ENCODE measurements around the gene HLCS.

Gene HLCS

GRCh38 chr21:36780861-36781260 is 185.6 kb downstream of the HLCS start:
- DNase-seq (ENCODE audit: low read depth in 2 of 2): no peak

GRCh38 chr21:36776981-36777617 is 189.4 kb downstream of the HLCS start:
- no peak for DNase-seq (ENCODE audit: low read depth in 2 of 2)

- DNase-seq (ENCODE audit: low read depth in 2 of 2): no peak
Observed at GRCh38 chr21:36773995-36774394, 192.5 kb downstream of the HLCS start.

DNA sequence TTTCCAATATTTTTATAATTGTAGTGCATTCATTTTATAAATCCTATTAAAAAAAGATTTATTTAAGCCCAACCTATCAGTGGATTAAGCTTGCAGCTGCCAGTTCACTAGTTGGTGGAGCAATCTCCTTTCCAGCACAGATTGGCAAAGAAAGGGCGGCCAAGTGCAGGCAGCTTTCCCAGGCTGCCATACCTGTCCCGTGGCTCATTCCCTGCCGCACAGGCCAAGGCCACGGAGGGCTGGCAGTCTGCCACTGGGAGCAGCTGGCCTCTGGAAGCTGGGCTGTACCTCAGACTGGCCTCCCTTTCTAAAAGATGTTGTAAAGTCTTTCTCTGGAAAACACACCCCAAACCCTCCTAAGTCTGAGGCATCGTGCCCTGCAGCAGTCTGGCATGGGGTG is 193.4 kb downstream of the HLCS start:
- DNase-seq (ENCODE audit: low read depth in 2 of 2): no peak

DNA sequence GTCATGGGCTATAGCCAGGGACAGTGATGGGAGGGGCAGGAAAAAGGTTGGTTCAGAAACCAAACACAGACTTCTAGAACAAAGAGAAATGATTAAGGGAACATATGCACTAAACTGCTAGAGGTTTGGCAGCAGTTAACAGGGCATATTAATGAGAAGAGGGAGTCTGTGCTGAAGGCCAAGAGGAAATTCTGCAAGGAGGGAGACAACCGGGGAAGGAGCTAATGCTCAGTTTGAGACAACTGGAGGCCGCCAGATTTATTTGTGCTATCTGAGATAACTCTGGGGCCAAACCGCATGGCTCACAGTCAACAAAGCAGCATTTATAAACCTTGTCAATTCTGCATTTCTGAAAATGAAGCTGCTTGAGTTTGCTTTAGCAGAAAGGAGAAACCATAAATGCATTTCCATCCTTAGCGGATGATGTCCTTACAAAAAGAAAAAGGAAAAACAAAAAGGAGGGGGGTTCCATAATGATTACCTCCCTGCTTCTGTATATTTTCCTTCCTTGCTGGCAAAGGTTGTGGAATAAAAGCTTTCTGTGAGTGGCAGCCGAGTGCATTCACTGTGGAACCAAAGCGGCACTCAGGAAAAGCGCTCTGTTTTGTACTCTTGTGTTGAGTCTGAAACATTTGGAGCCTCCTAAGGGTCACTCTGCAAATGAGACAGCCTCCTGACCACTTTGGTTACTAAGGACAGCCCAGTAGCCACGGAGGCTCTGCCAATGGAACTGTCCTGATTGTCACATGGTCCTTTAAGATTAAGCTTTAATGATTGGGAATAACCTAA is 197.2 kb downstream of the HLCS start:
- DNase-seq (ENCODE audit: low read depth in 2 of 2): no peak

GRCh38 chr21:36768496-36768895 is 198.0 kb downstream of the HLCS start:
- no peak for DNase-seq (ENCODE audit: low read depth in 2 of 2)

- DNase-seq (ENCODE audit: low read depth in 2 of 2): no peak
Observed at GRCh38 chr21:36767096-36767495, 199.4 kb downstream of the HLCS start.

GRCh38 chr21:36766511-36766910 is 200.0 kb downstream of the HLCS start:
- no peak for DNase-seq (ENCODE audit: low read depth in 2 of 2)

- no peak for DNase-seq (ENCODE audit: low read depth in 2 of 2)
Observed at GRCh38 chr21:36765229-36765628, 201.2 kb downstream of the HLCS start.

DNA sequence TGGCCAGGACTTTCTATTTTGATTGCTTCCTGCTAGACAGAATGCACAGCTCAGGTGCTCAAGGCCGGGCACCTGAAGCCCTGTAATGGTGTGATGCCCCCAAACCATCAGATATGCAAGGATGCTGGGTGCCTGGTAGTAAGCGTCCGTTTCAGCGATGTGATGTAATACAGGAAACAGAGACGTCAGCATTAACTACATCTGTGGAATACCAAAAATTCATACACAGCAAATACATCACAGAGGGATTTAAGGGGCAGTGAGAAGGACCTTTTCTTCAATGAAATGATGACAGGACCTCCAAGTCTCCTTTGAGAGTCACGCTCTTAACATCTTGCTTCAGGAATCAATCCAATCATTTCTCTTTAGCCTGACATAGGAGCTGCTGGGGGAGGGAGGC is 203.2 kb downstream of the HLCS start:
- DNase-seq (ENCODE audit: low read depth in 2 of 2): no peak

- DNase-seq (ENCODE audit: low read depth in 2 of 2): no peak
Observed at GRCh38 chr21:36762642-36763041, 203.8 kb downstream of the HLCS start.

DNA sequence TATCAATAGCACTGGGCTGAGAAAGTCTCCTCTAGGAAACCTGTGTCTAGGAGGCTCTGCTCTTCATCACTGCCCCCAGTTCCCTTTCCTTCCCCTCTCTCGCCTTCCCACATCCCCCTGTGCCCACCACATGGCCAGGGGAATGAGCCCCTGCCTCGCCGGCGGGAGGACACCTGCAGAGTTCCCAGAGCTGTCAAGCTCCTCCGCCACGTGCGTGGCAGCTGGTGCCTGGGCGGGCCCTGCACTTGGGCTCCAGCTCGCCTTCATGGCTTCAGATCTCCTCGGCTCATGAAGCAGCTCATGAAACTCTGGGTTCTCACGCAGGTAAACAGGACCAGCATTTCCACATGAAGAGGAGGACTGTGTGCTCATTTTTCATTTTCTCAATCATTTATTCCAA is 204.8 kb downstream of the HLCS start:
- DNase-seq (ENCODE audit: low read depth in 2 of 2): no peak

DNA sequence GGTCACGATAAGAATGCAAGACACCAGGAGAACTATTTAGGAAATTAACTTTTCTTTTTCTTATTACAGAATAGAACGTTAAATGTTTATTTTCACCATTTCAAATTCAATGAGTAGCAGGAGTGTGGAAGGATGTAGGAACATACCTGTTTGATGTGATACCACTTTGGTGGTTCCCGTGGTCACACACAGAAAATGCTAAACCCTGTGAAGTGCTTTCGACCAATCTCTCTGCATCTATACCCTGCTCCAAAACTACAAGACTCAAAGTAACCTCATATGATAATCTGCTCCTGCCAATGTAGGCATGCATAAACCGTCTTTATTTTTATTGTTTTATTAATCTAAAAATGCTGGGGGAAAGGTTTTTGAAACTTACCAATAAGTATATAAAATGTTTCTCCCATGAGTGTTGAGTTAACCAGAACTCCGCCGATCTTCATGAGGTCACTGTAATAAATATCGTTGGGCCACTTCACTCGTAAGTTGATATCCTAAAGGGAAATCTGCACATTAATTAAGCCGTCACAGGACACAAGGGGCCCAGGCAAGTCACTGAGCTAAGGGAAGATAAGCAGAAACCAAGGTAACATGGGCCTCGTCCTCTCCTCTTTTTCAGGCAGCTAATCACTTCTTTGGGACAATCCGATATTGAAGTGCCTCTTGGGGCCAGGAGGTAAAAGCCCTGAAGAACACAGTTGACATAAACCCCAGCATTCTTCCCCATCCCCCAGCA is 207.0 kb downstream of the HLCS start:
- no peak for DNase-seq (ENCODE audit: low read depth in 2 of 2)

GRCh38 chr21:36757196-36757595 is 209.3 kb downstream of the HLCS start:
- DNase-seq (ENCODE audit: low read depth in 2 of 2): no peak

- no peak for DNase-seq (ENCODE audit: low read depth in 2 of 2)
Observed at GRCh38 chr21:36756527-36756926, 209.9 kb downstream of the HLCS start.

- no peak for DNase-seq (ENCODE audit: low read depth in 2 of 2)
Observed at GRCh38 chr21:36754241-36754898, 212.1 kb downstream of the HLCS start.

DNA sequence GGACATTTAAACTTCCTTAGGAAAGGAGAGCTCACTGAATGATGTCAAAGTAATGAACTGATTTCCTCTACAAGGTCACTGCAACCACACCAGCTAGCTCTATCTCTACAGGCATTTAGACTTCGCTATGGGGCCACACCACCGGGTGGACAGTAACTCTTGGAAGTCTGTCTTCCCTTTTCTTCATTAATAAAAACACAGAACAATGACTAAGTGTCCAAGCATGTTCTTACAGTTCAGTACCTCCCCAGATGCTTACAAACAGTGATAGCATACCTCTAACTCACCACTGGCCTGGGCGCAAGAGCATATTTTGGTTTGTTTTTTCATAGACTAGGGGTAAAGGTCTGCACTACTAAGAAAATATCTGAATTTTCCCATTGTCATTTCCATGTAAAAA is 212.9 kb downstream of the HLCS start:
- DNase-seq (ENCODE audit: low read depth in 2 of 2): no peak

DNA sequence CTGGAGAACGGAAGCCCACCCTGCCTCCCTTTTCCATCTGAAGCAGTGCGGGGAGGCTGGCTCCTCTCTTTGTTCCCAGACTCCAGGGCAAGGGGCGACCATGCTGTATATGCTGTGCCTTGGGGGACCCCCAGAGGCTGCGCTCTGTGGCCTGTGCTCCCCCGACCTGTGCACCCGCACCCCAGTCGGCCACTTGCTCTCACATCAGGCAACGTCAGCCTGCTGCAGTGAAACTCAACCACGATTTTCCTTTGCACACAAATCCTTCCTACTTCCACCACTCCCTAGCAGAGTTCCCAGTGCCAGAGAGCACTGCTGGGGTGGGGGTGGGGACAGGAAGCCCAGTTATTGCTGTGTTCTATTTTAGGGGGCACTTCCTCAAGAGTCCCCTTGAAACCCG is 215.1 kb downstream of the HLCS start:
- DNase-seq (ENCODE audit: low read depth in 2 of 2): no peak

GRCh38 chr21:36750576-36750959 is 215.9 kb downstream of the HLCS start:
- DNase-seq (ENCODE audit: low read depth in 2 of 2): no peak

- no peak for DNase-seq (ENCODE audit: low read depth in 2 of 2)
Observed at GRCh38 chr21:36749935-36750575, 216.4 kb downstream of the HLCS start.

DNA sequence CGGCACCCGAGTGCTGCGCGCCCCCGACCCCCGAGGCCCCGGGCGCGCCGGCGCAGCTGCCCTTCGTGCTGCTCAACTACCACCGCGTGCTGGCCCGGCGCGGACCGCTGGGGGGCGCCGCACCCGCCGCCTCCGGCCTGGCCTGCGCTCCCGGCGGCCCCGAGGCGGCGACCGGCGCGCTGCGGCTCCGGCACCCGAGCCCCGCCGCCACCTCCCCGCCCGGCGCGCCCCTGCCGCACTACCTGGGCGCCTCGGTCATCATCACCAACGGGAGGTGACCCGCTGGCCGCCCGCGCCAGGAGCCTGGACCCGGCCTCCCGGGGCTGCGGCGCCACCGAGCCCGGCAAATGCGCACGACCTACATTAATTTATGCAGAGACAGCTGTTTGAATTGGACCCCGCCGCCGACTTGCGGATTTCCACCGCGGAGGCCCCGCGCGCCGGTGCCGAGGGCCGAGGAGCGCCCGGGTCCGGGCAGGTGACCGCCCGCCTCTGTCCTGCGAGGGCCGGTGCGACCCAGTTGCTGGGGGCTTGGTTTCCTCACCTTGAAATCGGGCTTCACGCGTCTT is 218.6 kb downstream of the HLCS start:
- DNase-seq (ENCODE audit: low read depth in 2 of 2): no peak
